ENCODE data around the gene SIAH3. TPM values are rescaled to one million over a fixed set of nuclear protein-coding genes. Genes with fewer than 3 reads are reported as not detected.

The SIAH3 gene
- polyA plus RNA-seq, 1 donor (not counting 4 experiments of a cell fraction or from before 2014, with no cell fraction given): 0.12 TPM

- FAIRE-seq: peak; percentile 41
- H4K20me1 ChIP-seq (ENCODE audit: control insufficient read depth, extremely low read depth, insufficient read depth, low read length): no peaks in the 10 kb centered on the region
- peaks cover 19% of the 10 kb centered on the region for H3K4me1 ChIP-seq (ENCODE audit: control insufficient read depth, extremely low read depth, insufficient read depth, low read length)
- H3K27me3 ChIP-seq (ENCODE audit: control insufficient read depth, extremely low read depth, insufficient read depth, low read length): no peaks in the 10 kb centered on the region
- H3K9ac ChIP-seq (ENCODE audit: control insufficient read depth, extremely low read depth, insufficient read depth, low read length): no peak overlapping the region
- H3K9me3 ChIP-seq (ENCODE audit: control insufficient read depth, low read depth, low read length): no peaks in the 10 kb centered on the region
- dilution Hi-C loops (cut with MboI; ENCODE audit: extremely low pct_ligation_motif_present, low sequenced_read_pairs): no loop called here
- TF ChIP-seq EZH2 (IDR thresholded peaks at IDR 0.05; ENCODE audit: low read length) (no peak), CTCF (optimal IDR thresholded peaks at IDR 0.05 in 1 of 3, IDR thresholded peaks at IDR 0.05 in 1 of 3, conservative IDR thresholded peaks at IDR 0.05 in 1 of 3; ENCODE audit: extremely low read depth in 1 of 3, insufficient read depth in 2 of 3, low read length in 3 of 3) (no peak)
- no peaks in the 10 kb centered on the region for H3K9me1 ChIP-seq (ENCODE audit: control insufficient read depth, extremely low read depth, insufficient read depth, low read length)
- no peak overlapping the region for H3K4me3 ChIP-seq (ENCODE audit: control insufficient read depth in 2 of 3, extremely low read depth in 1 of 3, insufficient read depth in 2 of 3, low read depth in 1 of 3, low read length in 3 of 3)
- H3K27ac ChIP-seq (ENCODE audit: control insufficient read depth, insufficient read depth, low read length): no peak overlapping the region
- no peaks in the 10 kb centered on the region for H3K36me3 ChIP-seq (ENCODE audit: control insufficient read depth in 2 of 2, extremely low read depth in 1 of 2, insufficient read depth in 2 of 2, low read length in 2 of 2)
- no peak overlapping the region for H2AFZ ChIP-seq (ENCODE audit: control insufficient read depth, low read length)
- no peak for DNase-seq (ENCODE audit: low read depth, low spot score)
- peak overlapping the region; percentile 19 for H3K4me2 ChIP-seq (ENCODE audit: control insufficient read depth, extremely low read depth, insufficient read depth, low read depth, low read length)
- no peaks in the 10 kb centered on the region for H3K79me2 ChIP-seq (ENCODE audit: control insufficient read depth, insufficient read depth, low read length)
Observed at GRCh38 chr13:45812695-45813372, 38.7 kb downstream of the SIAH3 start.

- H3K79me2 ChIP-seq (ENCODE audit: control insufficient read depth, insufficient read depth, low read length): no peaks in the 10 kb centered on the region
- dilution Hi-C loops (cut with MboI; ENCODE audit: extremely low pct_ligation_motif_present, low sequenced_read_pairs): no loop called here
- H2AFZ ChIP-seq (ENCODE audit: control insufficient read depth, low read length): no peak overlapping the region
- no peaks in the 10 kb centered on the region for H3K9me3 ChIP-seq (ENCODE audit: control insufficient read depth, low read depth, low read length)
- no peak for TF ChIP-seq CTCF (optimal IDR thresholded peaks at IDR 0.05 in 1 of 3, IDR thresholded peaks at IDR 0.05 in 1 of 3, conservative IDR thresholded peaks at IDR 0.05 in 1 of 3; ENCODE audit: extremely low read depth in 1 of 3, insufficient read depth in 2 of 3, low read length in 3 of 3)
- H3K4me3 ChIP-seq (ENCODE audit: control insufficient read depth in 2 of 3, extremely low read depth in 1 of 3, insufficient read depth in 2 of 3, low read depth in 1 of 3, low read length in 3 of 3): no peak overlapping the region
- H4K20me1 ChIP-seq (ENCODE audit: control insufficient read depth, extremely low read depth, insufficient read depth, low read length): no peaks in the 10 kb centered on the region
- no peak overlapping the region for H3K27ac ChIP-seq (ENCODE audit: control insufficient read depth, insufficient read depth, low read length)
- H3K27me3 ChIP-seq (ENCODE audit: control insufficient read depth, extremely low read depth, insufficient read depth, low read length): no peaks in the 10 kb centered on the region
- peak; percentile 70 for DNase-seq (ENCODE audit: low read depth, low spot score)
- FAIRE-seq: peak; percentile 99
- H3K9ac ChIP-seq (ENCODE audit: control insufficient read depth, extremely low read depth, insufficient read depth, low read length): no peak overlapping the region
- no peaks in the 10 kb centered on the region for H3K9me1 ChIP-seq (ENCODE audit: control insufficient read depth, extremely low read depth, insufficient read depth, low read length)
- H3K36me3 ChIP-seq (ENCODE audit: control insufficient read depth in 2 of 2, extremely low read depth in 1 of 2, insufficient read depth in 2 of 2, low read length in 2 of 2): no peaks in the 10 kb centered on the region
- peak overlapping the region; percentile 6 for H3K4me2 ChIP-seq (ENCODE audit: control insufficient read depth, extremely low read depth, insufficient read depth, low read depth, low read length)
- H3K4me1 ChIP-seq (ENCODE audit: control insufficient read depth, extremely low read depth, insufficient read depth, low read length): peaks cover 19% of the 10 kb centered on the region
Observed at GRCh38 chr13:45811891-45812694, 39.5 kb downstream of the SIAH3 start.
